Measurements from ENCODE around the gene CLCNKA.
"Not testable (repeated sequence)": the region's sequence is repeated elsewhere in the genome, so short reads cannot be mapped to it uniquely, and the experiment has no call there.

The CLCNKA gene

DNA sequence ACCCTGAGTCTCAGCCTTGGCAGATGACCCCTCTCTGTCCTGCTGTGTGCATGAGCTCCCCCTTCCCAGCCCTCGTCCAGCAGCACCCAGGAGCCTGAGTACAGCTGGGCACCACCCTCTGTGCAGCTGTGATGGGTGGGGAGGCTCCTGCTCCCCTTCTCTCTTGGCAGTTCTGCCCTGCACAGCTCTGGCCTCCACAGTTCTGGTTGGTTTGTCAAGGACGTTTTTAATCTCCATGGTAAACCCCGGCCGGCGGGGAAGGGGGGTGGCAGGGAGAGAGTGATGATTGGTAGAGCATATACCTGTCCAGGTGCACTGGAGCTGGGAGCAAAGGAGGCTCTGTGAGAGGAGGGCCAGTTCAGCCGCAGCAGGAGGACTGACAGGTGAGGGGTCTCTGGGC lies at the start of gene CLCNKA:
Gene CLCNKA, plus strand, starts transcription at position 356 of the 400 bp plus-strand sequence. CDS start 584 bp downstream, outside the sequence.
- H3K4me3 ChIP-seq (replicated peaks; ENCODE audit: low read depth, low read length): no peak within 1 kb of the TSS
- TF ChIP-seq, protein P1, sequence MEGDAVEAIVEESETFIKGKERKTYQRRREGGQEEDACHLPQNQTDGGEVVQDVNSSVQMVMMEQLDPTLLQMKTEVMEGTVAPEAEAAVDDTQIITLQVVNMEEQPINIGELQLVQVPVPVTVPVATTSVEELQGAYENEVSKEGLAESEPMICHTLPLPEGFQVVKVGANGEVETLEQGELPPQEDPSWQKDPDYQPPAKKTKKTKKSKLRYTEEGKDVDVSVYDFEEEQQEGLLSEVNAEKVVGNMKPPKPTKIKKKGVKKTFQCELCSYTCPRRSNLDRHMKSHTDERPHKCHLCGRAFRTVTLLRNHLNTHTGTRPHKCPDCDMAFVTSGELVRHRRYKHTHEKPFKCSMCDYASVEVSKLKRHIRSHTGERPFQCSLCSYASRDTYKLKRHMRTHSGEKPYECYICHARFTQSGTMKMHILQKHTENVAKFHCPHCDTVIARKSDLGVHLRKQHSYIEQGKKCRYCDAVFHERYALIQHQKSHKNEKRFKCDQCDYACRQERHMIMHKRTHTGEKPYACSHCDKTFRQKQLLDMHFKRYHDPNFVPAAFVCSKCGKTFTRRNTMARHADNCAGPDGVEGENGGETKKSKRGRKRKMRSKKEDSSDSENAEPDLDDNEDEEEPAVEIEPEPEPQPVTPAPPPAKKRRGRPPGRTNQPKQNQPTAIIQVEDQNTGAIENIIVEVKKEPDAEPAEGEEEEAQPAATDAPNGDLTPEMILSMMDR (IDR thresholded peaks at IDR 0.05; ENCODE audit: low read depth, low read length, missing control alignments): no peak
- no peak for DNase-seq (ENCODE audit: extremely low read depth, low read depth)

DNA sequence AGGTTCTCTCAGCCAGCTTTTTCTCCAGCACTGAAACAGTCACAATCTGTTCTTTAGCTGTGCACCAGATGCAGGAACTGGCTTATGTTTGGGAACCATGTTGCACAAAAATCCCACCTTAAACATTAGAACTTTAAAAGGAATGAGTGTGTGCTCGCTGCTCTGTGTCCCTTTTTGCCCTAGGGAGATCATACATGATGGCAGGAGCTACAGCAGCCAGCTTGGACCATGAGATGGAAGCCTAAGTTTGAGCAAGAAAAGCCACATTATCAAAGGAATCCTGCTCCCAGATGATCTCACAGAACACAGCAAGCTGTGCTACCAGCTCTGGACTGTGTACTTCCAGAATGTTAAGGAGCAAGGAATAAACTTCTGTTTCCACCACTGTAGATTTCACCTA lies 49.4 kb upstream of the CLCNKA start:
- no peak overlapping the region for H3K4me3 ChIP-seq (replicated peaks; ENCODE audit: low read depth, low read length)
- TF ChIP-seq, protein P1 (IDR thresholded peaks at IDR 0.05; ENCODE audit: low read depth, low read length, missing control alignments): no peak
- DNase-seq (ENCODE audit: extremely low read depth, low read depth): no peak

DNA sequence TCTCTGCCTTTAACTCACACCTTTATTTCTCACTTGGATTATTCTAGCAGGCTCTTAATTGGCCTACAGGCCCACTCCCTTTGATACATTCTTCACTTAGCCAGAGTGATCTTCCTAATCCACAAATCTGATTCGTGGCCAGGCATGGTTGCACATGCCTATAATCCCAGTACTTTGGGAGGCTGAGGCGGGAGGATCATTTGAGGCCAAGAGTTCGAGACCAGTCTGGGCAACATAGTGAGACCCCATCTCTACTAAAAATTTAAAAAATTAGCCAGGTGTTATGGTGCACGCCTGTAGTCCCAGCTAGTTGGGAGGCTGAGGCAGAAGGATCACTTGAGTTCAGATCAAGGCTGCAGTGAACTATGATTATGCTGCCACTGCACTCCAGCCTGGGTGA lies 48.1 kb upstream of the CLCNKA start:
- TF ChIP-seq, protein P1 (IDR thresholded peaks at IDR 0.05; ENCODE audit: low read depth, low read length, missing control alignments): no peak
- no peak for DNase-seq (ENCODE audit: extremely low read depth, low read depth)
- no peak overlapping the region for H3K4me3 ChIP-seq (replicated peaks; ENCODE audit: low read depth, low read length)

DNA sequence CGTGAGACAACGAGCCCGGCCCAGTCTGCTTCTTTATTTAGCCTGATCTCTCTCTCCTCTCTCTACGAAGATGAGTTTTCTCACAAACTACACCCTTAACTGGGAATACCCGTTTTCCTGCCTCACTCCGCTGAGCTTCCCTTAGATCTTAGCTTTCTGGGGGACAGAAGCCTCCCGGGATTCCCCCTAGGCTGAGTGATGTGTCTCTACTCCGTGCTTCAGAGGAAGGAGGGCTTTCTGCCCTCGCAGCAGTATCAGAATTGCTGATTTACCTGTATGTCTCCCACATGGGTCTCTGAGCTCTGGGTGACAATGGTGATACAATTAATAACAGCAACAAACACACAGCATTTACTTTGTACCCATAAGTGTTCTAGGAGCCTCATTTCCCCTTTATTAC lies 47.0 kb upstream of the CLCNKA start:
- no peak for DNase-seq (ENCODE audit: extremely low read depth, low read depth)
- TF ChIP-seq, protein P1 (IDR thresholded peaks at IDR 0.05; ENCODE audit: low read depth, low read length, missing control alignments): no peak
- peak overlapping the region; percentile 72 for H3K4me3 ChIP-seq (replicated peaks; ENCODE audit: low read depth, low read length)

DNA sequence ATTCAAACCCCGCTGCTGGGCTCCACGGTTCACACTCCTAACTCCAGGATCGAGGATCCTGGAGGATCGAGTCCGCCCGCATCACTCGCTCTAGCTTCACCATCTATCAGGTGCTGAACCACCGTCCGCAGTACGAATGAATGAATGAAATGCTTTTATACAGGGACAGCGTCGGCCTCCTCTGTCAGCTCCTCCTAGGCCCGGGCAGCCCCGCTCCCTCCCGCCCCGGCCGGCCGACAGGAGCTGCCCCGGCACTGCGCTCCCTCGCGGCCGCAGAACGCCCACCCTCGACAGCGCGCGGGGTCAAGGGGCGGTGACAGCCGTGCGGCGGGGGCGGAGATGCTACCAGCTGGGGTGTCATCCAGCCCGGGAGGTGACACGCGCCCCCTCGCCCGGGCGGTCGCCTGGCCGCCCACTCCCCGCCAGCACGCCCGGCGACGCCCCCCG lies 46.5 kb upstream of the CLCNKA start:
- DNase-seq (ENCODE audit: extremely low read depth, low read depth): no peak
- H3K4me3 ChIP-seq (replicated peaks; ENCODE audit: low read depth, low read length): peak overlapping the region; percentile 72
- TF ChIP-seq, protein P1 (IDR thresholded peaks at IDR 0.05; ENCODE audit: low read depth, low read length, missing control alignments): no peak

DNA sequence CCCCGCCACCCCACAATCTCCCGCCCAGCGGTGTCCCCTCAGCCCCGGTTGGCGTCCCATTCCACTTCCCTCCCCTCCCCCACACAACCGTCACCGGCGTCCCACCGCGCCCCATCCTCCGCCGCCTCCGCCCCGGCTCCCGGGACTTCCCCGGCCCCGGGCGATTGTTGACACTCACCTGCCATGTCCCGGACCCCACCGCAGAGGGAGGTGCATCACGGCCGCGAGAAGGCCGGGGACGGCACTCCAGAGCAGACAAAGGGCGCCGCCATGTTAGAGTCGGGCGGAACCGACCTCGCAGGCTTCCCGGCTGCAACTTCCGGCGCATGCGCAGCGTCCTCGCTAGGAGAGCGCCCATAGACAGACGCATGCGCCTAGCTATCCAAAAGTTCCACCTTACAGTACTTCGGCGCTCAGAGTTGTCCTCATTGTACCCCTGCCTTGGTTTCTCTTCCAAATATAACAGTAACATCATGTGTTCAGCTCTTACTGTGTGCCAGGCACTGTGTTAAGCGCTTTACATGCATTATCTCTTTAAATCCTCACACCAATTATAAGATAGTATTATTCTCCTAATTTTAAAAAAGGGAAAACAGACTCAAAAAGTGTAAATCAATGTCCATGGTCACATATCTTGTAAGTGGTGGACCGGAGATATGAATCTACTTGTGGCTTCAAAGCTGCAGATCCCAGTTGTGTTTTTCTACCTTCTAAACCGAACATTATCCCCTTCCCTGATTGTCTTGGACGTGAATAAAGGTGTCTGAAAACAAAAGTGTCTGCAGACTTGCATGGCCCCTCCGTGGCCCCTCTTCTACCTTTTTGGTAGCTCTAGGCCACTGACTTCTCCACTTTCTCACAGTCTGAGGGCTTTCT lies 45.8 kb upstream of the CLCNKA start, which contains the start of gene ZBTB17:
Gene ZBTB17, minus strand, starts transcription at position 297 of the 876 bp plus-strand sequence. CDS start 27,606 bp downstream, outside the sequence.
- H3K4me3 ChIP-seq (replicated peaks; ENCODE audit: low read depth, low read length): peak within 1 kb of the TSS; percentile 72
- peak; percentile 78 for DNase-seq (ENCODE audit: extremely low read depth, low read depth)
- TF ChIP-seq, protein P1 (IDR thresholded peaks at IDR 0.05; ENCODE audit: low read depth, low read length, missing control alignments): no peak

DNA sequence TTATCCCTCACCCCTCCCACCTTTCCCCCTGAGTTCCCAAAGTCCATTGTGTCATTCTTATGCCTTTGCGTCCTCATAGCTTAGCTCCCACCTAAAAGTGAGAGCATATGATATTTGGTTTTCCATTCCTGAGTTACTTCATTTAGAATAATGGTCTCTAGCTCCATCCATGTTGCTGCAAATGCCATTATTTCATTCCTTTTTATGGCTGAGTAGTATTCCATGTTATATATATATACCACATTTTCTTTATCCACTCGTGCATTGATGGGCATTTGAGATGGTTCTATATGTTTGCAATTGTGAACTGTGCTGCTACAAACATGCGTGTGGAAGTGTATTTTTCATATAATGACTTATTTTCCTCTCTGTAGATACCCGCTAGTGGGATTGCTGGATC lies 43.9 kb upstream of the CLCNKA start:
- not testable (repeated sequence) for H3K4me3 ChIP-seq (replicated peaks; ENCODE audit: low read depth, low read length); DNase-seq (ENCODE audit: extremely low read depth, low read depth)
